ENCODE results near the gene CACNA1G.

The CACNA1G gene

GRCh38 chr17:50656509-50656908, 96.0 kb downstream of the CACNA1G start:
- Histone ChIP-seq H3K4me1 (ENCODE audit: control insufficient read depth, low read length) (no peaks in the 10 kb centered on the region), H3K9me3 (ENCODE audit: control insufficient read depth, insufficient read depth, low read length) (peaks cover 5% of the 10 kb centered on the region), H3K79me2 (ENCODE audit: control insufficient read depth, low read length) (no peaks in the 10 kb centered on the region), H3K27ac (ENCODE audit: low read depth, low read length) (no peak overlapping the region), H3K4me2 (ENCODE audit: low read length) (no peak overlapping the region), H3K27me3 (ENCODE audit: control insufficient read depth, low read length) (peaks cover 4% of the 10 kb centered on the region; the same call in 1 of the 2 replicates), H3F3A (ENCODE audit: control insufficient read depth, insufficient read depth) (no peaks in the 10 kb centered on the region), H3K36me3 (ENCODE audit: control insufficient read depth, low read length) (no peaks in the 10 kb centered on the region), H3K9me2 (replicated peaks; ENCODE audit: control insufficient read depth, low read length) (no peaks in the 10 kb centered on the region), H3K4me3 (ENCODE audit: low read length) (no peak overlapping the region), H4K20me1 (ENCODE audit: control insufficient read depth, insufficient read depth, low read depth, low read length) (no peaks in the 10 kb centered on the region)
- TF ChIP-seq CTCF (IDR thresholded peaks at IDR 0.05; ENCODE audit: low read depth, low read length, poor library complexity, severe bottlenecking) = no peak
- no peak for TF ChIP-seq EZH2phosphoT487 (IDR thresholded peaks at IDR 0.05; ENCODE audit: borderline replicate concordance, low read length)

GRCh38 chr17:50657054-50657453, 96.5 kb downstream of the CACNA1G start:
- Histone ChIP-seq H3K27me3 (ENCODE audit: control insufficient read depth, low read length) (peaks cover 4% of the 10 kb centered on the region; the same call in 1 of the 2 replicates), H3K9me2 (replicated peaks; ENCODE audit: control insufficient read depth, low read length) (no peaks in the 10 kb centered on the region), H3F3A (ENCODE audit: control insufficient read depth, insufficient read depth) (no peaks in the 10 kb centered on the region), H4K20me1 (ENCODE audit: control insufficient read depth, insufficient read depth, low read depth, low read length) (no peaks in the 10 kb centered on the region), H3K4me3 (ENCODE audit: low read length) (no peak overlapping the region), H3K9me3 (ENCODE audit: control insufficient read depth, insufficient read depth, low read length) (peaks cover 5% of the 10 kb centered on the region), H3K27ac (ENCODE audit: low read depth, low read length) (no peak overlapping the region), H3K36me3 (ENCODE audit: control insufficient read depth, low read length) (no peaks in the 10 kb centered on the region), H3K4me2 (ENCODE audit: low read length) (no peak overlapping the region), H3K4me1 (ENCODE audit: control insufficient read depth, low read length) (no peaks in the 10 kb centered on the region), H3K79me2 (ENCODE audit: control insufficient read depth, low read length) (no peaks in the 10 kb centered on the region)
- TF ChIP-seq CTCF (IDR thresholded peaks at IDR 0.05; ENCODE audit: low read depth, low read length, poor library complexity, severe bottlenecking) (no peak), EZH2phosphoT487 (IDR thresholded peaks at IDR 0.05; ENCODE audit: borderline replicate concordance, low read length) (no peak)

GRCh38 chr17:50657627-50658026, 97.1 kb downstream of the CACNA1G start:
- Histone ChIP-seq H3K27ac (ENCODE audit: low read depth, low read length) (no peak overlapping the region), H3K4me1 (ENCODE audit: control insufficient read depth, low read length) (no peaks in the 10 kb centered on the region), H3K27me3 (ENCODE audit: control insufficient read depth, low read length) (peaks cover 2% of the 10 kb centered on the region; the same call in 1 of the 2 replicates)

More at GRCh38 chr17:50657627-50658026, 97.1 kb downstream of the CACNA1G start:
- Histone ChIP-seq H3K36me3 (ENCODE audit: control insufficient read depth, low read length) (no peaks in the 10 kb centered on the region), H3K9me3 (ENCODE audit: control insufficient read depth, insufficient read depth, low read length) (peaks cover 2% of the 10 kb centered on the region), H3K4me3 (ENCODE audit: low read length) (no peak overlapping the region), H3F3A (ENCODE audit: control insufficient read depth, insufficient read depth) (no peaks in the 10 kb centered on the region), H3K9me2 (replicated peaks; ENCODE audit: control insufficient read depth, low read length) (no peaks in the 10 kb centered on the region), H3K79me2 (ENCODE audit: control insufficient read depth, low read length) (no peaks in the 10 kb centered on the region), H3K4me2 (ENCODE audit: low read length) (no peak overlapping the region), H4K20me1 (ENCODE audit: control insufficient read depth, insufficient read depth, low read depth, low read length) (no peaks in the 10 kb centered on the region)
- TF ChIP-seq CTCF (IDR thresholded peaks at IDR 0.05; ENCODE audit: low read depth, low read length, poor library complexity, severe bottlenecking) (no peak), EZH2phosphoT487 (IDR thresholded peaks at IDR 0.05; ENCODE audit: borderline replicate concordance, low read length) (no peak)
